Neural progenitor cell (in vitro differentiated cells): ENCODE measurements around the gene DEGS2. TPM values are rescaled to one million over a fixed set of nuclear protein-coding genes. Genes with fewer than 3 reads are reported as not detected.
A peak's percentile ranks its signal among the peaks of the same experiment; 100 is the strongest.

Source experiments
- DNase-seq: peaks from one replicate; pipeline ENCODE4 v3.0.0-alpha.2; 2016; ENCODE audit warnings: low spot score
- H2AFZ ChIP-seq: fragments of 200-600 bp; sonication (generic); replicated peaks from 2 replicates; pipeline ENCODE4 v1.6.1; 2016; ENCODE audit warnings: antibody characterized with exemption
- H3F3A ChIP-seq: fragments of 200-600 bp; sonication (generic); 2 replicates; pipeline ENCODE4 v1.6.1; 2016; ENCODE audit warnings: antibody characterized with exemption, low read depth
- H3K27ac ChIP-seq: fragments of 200-600 bp; sonication (generic); 2 replicates; pipeline ENCODE4 v1.5.1; 2016; ENCODE audit warnings: mild to moderate bottlenecking
- H3K27me3 ChIP-seq: fragments of 200-600 bp; sonication (generic); 2 replicates; pipeline ENCODE4 v1.6.1; 2016; ENCODE audit warnings: mild to moderate bottlenecking, moderate library complexity
- H3K36me3 ChIP-seq: fragments of 200-600 bp; sonication (generic); 2 replicates; pipeline ENCODE4 v1.5.1; 2016
- H3K4me1 ChIP-seq: fragments of 200-600 bp; sonication (generic); 2 replicates; pipeline ENCODE4 v1.6.1; 2016; ENCODE audit warnings: mixed run types
- H3K4me2 ChIP-seq: fragments of 200-600 bp; sonication (generic); 2 replicates; pipeline ENCODE4 v1.6.1; 2016
- H3K4me3 ChIP-seq: fragments of 200-600 bp; sonication (generic); 2 replicates; pipeline ENCODE4 v1.5.1; 2016
- H3K79me2 ChIP-seq: fragments of 200-600 bp; sonication (generic); 2 replicates; pipeline ENCODE4 v1.6.1; 2016; ENCODE audit warnings: low read depth
- H3K9ac ChIP-seq: fragments of 200-600 bp; sonication (generic); 2 replicates; pipeline ENCODE4 v1.6.1; 2016
- H3K9me3 ChIP-seq: fragments of 200-600 bp; sonication (generic); 2 replicates; pipeline ENCODE4 v1.5.1; 2016; ENCODE audit warnings: low read depth
- H4K20me1 ChIP-seq: fragments of 200-600 bp; sonication (generic); 2 replicates; pipeline ENCODE4 v1.6.1; 2016; ENCODE audit warnings: low read depth
- H3K27ac Mint-ChIP-seq: 3 replicates; pipeline ENCODE4 v1.8.0; 2021; ENCODE audit warnings: mixed read lengths
- H3K27me3 Mint-ChIP-seq: 2 replicates; pipeline ENCODE4 v1.8.0; 2022; ENCODE audit warnings: low read depth, mild to moderate bottlenecking, inconsistent platforms, moderate library complexity, mixed read lengths; ENCODE audit not compliant: insufficient read depth
- H3K36me3 Mint-ChIP-seq: 3 replicates; pipeline ENCODE4 v1.8.0; 2021; ENCODE audit warnings: mixed read lengths
- H3K4me1 Mint-ChIP-seq: 3 replicates; pipeline ENCODE4 v1.8.0; 2021; ENCODE audit warnings: mixed read lengths
- H3K4me3 Mint-ChIP-seq: 3 replicates; pipeline ENCODE4 v1.8.0; 2021; ENCODE audit warnings: mild to moderate bottlenecking, moderate library complexity, mixed read lengths
- H3K9me3 Mint-ChIP-seq: 3 replicates; pipeline ENCODE4 v1.8.0; 2020; ENCODE audit warnings: mixed read lengths
- EZH2 ChIP-seq: fragments of 200-600 bp; sonication (generic); IDR thresholded peaks from 2 replicates; pipeline ENCODE4 v1.6.1; 2017; ENCODE audit warnings: antibody characterized with exemption, mild to moderate bottlenecking, moderate library complexity
- EZH2phosphoT487 ChIP-seq: fragments of 200-600 bp; sonication (generic); IDR thresholded peaks from 2 replicates; pipeline ENCODE4 v1.6.1; 2017; ENCODE audit warnings: antibody characterized with exemption
- total RNA-seq: library from RNA; depleted of rRNA; stranded (reverse); fragments of >200 nt; gene quantifications from 2 replicates; pipeline ENCODE4 v1.2.3, GENCODE V29; 2015; ENCODE audit warnings: low replicate concordance
- TF ChIP-seq, protein P1 (sequence below): fragments of 200-600 bp; sonication (generic); IDR thresholded peaks from 2 replicates; pipeline ENCODE4 v1.5.1; 2017; ENCODE audit warnings: antibody characterized with exemption, mild to moderate bottlenecking

The DEGS2 gene
- total RNA-seq, 1 donor from 2014 or later: not detected

DNA sequence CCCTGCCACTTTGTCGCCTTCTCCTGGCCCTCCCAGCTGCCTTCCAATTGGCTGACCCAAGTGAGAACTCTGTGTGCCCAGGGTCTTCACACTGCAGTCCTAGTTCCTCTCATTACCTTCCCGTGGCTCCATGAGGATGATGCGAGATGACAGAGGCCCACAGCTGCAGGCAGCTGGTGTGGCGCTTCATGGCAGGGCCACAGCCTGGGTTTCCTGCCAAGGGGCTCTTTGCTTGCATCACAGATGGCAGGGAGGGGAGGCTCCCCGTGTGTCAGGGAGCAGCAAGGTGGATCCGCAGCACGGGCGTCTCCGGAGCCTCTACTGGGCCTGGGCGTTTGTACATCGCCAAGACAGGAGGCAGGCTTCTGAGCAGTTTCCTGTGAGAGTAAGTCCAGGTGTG, 28.9 kb downstream of the DEGS2 start:
- TF ChIP-seq EZH2 (no peak), EZH2phosphoT487 (no peak)
- H3K36me3 ChIP-seq: no peaks in the 10 kb centered on the region
- no peaks in the 10 kb centered on the region for H3K79me2 ChIP-seq
- no peak overlapping the region for H3K4me3 ChIP-seq
- H3K27ac ChIP-seq: no peak overlapping the region
- no peaks in the 10 kb centered on the region for H3K4me1 ChIP-seq
- H3K9me3 ChIP-seq: no peaks in the 10 kb centered on the region
- Mint-ChIP-seq H3K4me1 (peaks cover 5% of the 10 kb centered on the region), H3K36me3 (peaks cover 23% of the 10 kb centered on the region), H3K9me3 (no peaks in the 10 kb centered on the region), H3K4me3 (no peak overlapping the region), H3K27ac (peak overlapping the region; percentile 75), H3K27me3 (no peaks in the 10 kb centered on the region)
- H3K27me3 ChIP-seq: no peaks in the 10 kb centered on the region
- H4K20me1 ChIP-seq: no peaks in the 10 kb centered on the region
- H3F3A ChIP-seq: no peaks in the 10 kb centered on the region
- no peak overlapping the region for H3K4me2 ChIP-seq
- no peak overlapping the region for H2AFZ ChIP-seq
- no peak for DNase-seq
- H3K9ac ChIP-seq: no peak overlapping the region

DNA sequence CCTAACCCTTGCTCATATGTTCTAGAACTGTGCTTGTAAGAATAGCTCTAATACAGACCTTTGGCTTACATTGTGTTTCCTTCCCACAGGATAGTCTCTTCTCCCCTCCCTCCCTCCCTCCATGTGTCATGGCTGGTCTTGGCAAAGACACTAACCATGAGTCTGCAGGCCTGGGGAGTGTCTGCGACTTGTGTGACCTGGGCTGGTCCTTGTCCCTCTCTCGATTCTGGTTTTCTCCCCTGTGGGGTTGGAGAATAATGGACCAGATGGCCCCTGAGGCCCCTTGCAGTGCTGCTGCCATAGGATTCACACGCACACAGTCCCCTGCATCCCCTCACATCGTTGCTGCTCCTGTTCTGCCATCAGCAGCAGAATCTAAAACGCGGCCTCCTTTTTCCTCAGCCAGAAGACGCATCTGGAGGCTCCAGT, 30.3 kb downstream of the DEGS2 start:
- Histone ChIP-seq H3K36me3 (no peaks in the 10 kb centered on the region), H3K27me3 (no peaks in the 10 kb centered on the region), H3K4me1 (no peaks in the 10 kb centered on the region), H3K4me3 (no peak overlapping the region), H3K4me2 (no peak overlapping the region), H3K9me3 (no peaks in the 10 kb centered on the region), H3K9ac (no peak overlapping the region), H2AFZ (no peak overlapping the region), H3F3A (no peaks in the 10 kb centered on the region), H3K27ac (no peak overlapping the region), H3K79me2 (no peaks in the 10 kb centered on the region), H4K20me1 (no peaks in the 10 kb centered on the region)
- no peak for TF ChIP-seq EZH2phosphoT487
- TF ChIP-seq, protein P1, sequence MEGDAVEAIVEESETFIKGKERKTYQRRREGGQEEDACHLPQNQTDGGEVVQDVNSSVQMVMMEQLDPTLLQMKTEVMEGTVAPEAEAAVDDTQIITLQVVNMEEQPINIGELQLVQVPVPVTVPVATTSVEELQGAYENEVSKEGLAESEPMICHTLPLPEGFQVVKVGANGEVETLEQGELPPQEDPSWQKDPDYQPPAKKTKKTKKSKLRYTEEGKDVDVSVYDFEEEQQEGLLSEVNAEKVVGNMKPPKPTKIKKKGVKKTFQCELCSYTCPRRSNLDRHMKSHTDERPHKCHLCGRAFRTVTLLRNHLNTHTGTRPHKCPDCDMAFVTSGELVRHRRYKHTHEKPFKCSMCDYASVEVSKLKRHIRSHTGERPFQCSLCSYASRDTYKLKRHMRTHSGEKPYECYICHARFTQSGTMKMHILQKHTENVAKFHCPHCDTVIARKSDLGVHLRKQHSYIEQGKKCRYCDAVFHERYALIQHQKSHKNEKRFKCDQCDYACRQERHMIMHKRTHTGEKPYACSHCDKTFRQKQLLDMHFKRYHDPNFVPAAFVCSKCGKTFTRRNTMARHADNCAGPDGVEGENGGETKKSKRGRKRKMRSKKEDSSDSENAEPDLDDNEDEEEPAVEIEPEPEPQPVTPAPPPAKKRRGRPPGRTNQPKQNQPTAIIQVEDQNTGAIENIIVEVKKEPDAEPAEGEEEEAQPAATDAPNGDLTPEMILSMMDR: no peak
- TF ChIP-seq EZH2: no peak
- DNase-seq: no peak
- Mint-ChIP-seq H3K27me3 (peaks cover 2% of the 10 kb centered on the region), H3K4me1 (peaks cover 5% of the 10 kb centered on the region), H3K4me3 (no peak overlapping the region), H3K9me3 (no peaks in the 10 kb centered on the region), H3K36me3 (peaks cover 26% of the 10 kb centered on the region), H3K27ac (no peak overlapping the region)

DNA sequence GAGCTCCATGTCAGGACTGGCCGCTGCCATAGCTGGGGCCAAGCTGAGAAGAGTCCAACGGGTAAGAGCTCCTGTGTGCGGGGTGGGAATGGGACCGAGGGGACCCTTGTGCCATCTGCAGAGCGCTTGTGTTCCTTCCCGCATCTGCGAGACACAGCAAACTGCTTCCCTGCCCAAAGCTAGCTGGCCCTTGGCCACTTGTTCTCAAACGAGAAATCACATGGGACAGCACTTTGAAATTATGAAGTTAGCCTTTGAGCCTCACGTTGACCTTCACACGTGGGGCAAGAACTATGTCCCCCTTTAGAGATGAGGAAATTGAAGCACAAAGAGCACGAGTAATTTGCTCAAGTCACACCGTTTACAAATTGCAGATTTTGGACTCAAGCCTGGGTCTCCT, 30.8 kb downstream of the DEGS2 start:
- H3F3A ChIP-seq: no peaks in the 10 kb centered on the region
- no peaks in the 10 kb centered on the region for H3K9me3 ChIP-seq
- H3K9ac ChIP-seq: no peak overlapping the region
- no peak for DNase-seq
- H3K27ac Mint-ChIP-seq: peak overlapping the region; percentile 21
- peaks cover 2% of the 10 kb centered on the region for H3K27me3 Mint-ChIP-seq
- no peak overlapping the region for H3K4me2 ChIP-seq
- no peak overlapping the region for H3K4me3 ChIP-seq
- peaks cover 5% of the 10 kb centered on the region for H3K4me1 Mint-ChIP-seq
- no peak overlapping the region for H3K27ac ChIP-seq
- no peaks in the 10 kb centered on the region for H3K79me2 ChIP-seq
- H3K36me3 ChIP-seq: no peaks in the 10 kb centered on the region
- H2AFZ ChIP-seq: no peak overlapping the region
- no peaks in the 10 kb centered on the region for H3K27me3 ChIP-seq
- no peaks in the 10 kb centered on the region for H4K20me1 ChIP-seq
- TF ChIP-seq, protein P1: no peak
- TF ChIP-seq EZH2phosphoT487 (no peak), EZH2 (no peak)
- no peaks in the 10 kb centered on the region for H3K9me3 Mint-ChIP-seq
- peaks cover 22% of the 10 kb centered on the region for H3K36me3 Mint-ChIP-seq
- no peak overlapping the region for H3K4me3 Mint-ChIP-seq
- no peaks in the 10 kb centered on the region for H3K4me1 ChIP-seq

DNA sequence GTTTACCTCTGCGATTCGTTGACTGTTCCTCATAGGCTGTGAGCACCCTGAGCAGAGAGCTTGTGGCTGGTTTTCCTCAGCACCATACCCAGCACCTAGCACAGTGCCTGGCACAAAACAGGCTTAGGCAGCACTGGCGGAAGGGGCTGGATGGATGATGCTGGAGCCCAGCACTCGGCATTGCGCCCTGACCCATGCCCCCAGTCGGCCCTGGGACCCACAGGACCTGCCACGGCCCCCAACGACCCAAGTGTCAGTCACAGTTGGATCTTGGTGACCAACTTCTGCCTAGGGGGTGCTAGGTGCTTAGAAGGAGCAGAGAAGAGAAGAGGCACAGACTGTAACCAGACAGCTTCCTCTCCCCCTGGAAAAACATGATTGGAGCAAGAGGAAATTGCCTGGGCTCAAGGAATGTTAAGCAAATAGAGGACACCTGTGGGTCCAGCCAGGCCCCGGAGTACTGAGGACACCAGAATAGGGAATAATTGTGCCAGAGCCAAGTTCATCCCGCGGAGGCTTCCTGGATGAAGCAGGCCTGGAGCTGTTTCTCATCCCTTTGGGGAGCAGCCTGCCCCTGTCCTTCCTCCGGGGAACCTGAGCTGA, 31.5 kb downstream of the DEGS2 start:
- no peak overlapping the region for H3K27ac Mint-ChIP-seq
- no peak overlapping the region for H3K4me3 Mint-ChIP-seq
- no peak for DNase-seq
- peaks cover 21% of the 10 kb centered on the region for H3K36me3 Mint-ChIP-seq
- Histone ChIP-seq H3K79me2 (no peaks in the 10 kb centered on the region), H3F3A (no peaks in the 10 kb centered on the region), H3K36me3 (no peaks in the 10 kb centered on the region), H3K9ac (no peak overlapping the region), H4K20me1 (peaks cover 4% of the 10 kb centered on the region), H3K9me3 (no peaks in the 10 kb centered on the region), H3K27ac (no peak overlapping the region), H3K4me1 (no peaks in the 10 kb centered on the region), H2AFZ (no peak overlapping the region), H3K4me3 (no peak overlapping the region), H3K4me2 (no peak overlapping the region), H3K27me3 (no peaks in the 10 kb centered on the region)
- peaks cover 2% of the 10 kb centered on the region for H3K27me3 Mint-ChIP-seq
- TF ChIP-seq, protein P1: no peak
- TF ChIP-seq EZH2: no peak
- no peak for TF ChIP-seq EZH2phosphoT487
- peaks cover 5% of the 10 kb centered on the region for H3K4me1 Mint-ChIP-seq
- H3K9me3 Mint-ChIP-seq: no peaks in the 10 kb centered on the region
